SKM-1 (cell line): ENCODE measurements around the gene PRPH.
A peak's percentile ranks its signal among the peaks of the same experiment; 100 is the strongest.
"Not testable (repeated sequence)": the region's sequence is repeated elsewhere in the genome, so short reads cannot be mapped to it uniquely, and the experiment has no call there.

Experiments
- DNase-seq: peaks from one replicate; lab custom pipeline; 2025; ENCODE audit not compliant: unreplicated experiment; lab: John Stamatoyannopoulos, UW

The PRPH gene

DNA sequence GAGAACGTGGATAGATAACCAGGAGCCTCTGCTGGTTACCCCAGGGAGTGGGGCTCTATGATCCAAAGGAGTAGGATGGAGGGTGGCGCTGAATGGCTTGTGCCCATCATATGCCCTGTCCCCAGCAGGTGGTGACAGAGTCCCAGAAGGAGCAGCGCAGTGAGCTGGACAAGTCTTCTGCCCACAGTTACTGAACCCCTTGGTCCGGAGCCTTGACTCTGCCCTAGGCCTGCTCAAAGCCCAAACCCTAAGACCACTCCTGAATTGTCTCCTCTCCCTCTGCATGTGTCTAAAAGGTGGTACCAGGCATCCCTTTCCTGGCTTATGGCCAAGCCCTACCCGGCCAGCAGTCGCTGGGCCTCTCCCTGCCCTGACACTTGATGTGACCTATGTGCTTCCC, 3.2 kb downstream of the PRPH start:
- DNase-seq, result no peak

DNA sequence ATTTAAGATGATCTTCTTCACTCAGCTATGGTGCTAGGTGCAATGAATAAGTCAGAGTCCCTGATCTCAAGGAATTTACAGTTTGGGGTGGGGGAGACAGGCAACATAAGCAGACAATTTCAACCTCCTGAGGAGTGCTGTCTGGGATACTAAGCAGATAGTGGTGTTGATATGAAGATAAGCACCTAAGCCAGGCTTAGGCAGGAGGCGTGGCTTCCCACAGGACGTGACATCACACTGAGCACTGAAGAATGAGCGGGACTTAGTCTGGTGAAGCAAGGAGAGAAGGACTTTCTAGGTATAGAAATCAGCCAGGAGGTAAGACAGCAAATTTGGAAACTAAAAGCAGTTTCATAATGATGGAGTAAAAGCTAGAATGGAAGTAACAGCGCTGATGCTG, 6.8 kb downstream of the PRPH start:
- no peak for DNase-seq

DNA sequence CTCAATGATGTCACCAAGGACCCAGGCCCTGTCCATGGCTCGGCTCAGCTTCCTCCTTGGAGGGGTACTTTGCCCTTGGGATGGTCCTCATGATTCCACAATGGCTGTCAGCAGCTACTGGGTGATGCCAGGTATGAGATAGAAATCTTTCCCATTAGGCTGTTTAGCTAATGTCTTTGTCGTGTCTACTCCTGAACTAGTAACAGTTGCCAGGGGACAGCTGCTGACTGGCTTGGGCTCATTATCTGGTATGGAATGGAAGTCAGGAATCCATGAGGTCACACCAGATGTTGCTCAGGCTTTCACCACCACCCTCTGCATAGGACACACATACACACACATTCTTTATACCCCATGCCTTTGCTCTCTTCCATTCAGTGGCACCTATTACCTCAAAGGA, 9.2 kb downstream of the PRPH start:
- no peak for DNase-seq

DNA sequence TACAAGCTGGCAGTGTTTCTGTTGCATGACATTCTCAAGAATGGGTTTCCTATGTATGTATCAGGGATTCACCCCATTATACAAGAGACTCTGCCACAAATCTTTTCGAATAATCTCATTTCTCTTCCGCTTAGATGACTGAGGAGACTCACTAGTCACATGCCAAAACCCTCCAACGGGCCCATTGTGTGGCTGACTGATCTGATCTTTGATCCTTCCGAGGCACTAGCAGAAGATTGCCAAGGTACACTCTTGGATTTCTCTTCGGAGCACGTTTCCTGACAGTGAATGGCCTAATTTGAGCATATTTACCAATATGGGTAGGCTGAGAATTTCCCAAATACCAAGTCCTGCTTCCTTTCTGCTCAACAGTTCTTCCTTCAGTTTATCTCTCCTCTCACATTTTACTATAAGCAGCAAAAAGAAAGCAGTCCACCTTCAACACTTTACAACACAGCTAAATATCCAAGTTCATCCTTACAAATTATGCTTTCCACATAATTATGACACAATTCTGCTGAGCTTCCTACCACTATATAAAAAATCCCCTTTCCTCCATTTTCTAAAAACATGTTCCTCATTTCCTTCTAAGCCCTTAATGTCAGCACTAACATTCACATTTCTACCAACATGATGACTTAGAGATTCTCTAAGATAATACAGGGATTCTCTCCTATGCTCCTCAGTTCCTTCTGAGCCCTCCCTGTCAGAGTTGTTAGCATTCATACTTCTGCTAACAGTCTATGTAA, 11.0 kb downstream of the PRPH start:
- DNase-seq, result no peak

DNA sequence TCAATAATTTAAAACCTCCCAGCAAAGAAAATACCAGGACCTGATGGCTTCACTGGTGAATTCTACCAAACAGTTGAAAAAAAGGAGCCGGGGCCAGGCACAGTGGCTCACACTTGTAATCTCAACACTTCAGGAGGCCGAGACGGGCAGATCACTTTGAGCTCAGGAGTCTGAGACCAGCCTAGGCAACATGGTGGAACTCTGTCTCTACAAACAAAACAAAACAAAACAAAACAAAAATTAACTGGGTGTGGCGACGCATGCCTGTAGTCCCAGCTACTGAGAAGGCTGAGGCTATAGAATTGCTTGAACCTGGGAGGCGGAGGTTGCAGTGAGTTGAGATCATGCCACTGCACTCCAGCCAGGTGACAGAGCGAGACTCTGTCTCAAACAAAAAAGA, 14.4 kb downstream of the PRPH start:
- no peak for DNase-seq

DNA sequence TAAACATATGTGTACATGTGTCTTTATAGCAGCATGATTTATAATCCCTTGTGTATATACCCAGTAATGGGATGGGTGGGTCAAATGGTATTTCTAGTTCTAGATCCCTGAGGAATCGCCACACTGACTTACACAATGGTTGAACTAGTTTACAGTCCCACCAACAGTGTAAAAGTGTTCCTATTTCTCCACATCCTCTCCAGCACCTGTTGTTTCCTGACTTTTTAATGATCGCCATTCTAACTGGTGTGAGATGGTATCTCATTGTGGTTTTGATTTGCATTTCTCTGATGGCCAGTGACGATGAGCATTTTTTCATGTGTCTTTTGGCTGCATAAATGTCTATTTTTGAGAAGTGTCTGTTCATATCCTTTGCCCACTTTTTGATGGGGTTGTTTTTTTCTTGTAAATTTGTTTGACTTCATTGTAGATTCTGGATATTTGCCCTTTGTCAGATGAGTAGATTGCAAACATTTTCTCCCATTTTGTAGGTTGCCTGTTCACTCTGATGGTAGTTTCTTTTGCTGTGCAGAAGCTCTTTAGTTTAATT, 15.6 kb downstream of the PRPH start:
- not testable (repeated sequence) for DNase-seq

DNA sequence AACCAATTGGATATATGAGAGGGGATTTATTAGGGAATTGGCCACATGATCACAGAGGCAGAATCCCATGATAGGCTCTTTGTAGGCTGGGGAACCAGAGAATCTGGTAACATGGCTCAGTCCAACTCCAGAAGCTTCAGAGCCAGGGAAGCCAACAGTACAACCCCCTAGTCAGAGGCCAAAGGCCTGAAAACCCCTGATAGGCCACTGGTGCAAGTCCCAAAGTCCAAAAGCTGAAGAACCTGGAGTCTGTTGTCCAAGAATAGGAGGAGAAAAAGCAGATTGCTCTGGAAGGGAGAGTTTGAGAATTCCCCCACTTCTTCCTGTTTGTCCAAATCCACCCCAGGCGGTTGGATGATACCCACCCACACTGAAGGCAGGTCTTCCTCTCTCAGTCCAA, 19.9 kb downstream of the PRPH start:
- no peak for DNase-seq

DNA sequence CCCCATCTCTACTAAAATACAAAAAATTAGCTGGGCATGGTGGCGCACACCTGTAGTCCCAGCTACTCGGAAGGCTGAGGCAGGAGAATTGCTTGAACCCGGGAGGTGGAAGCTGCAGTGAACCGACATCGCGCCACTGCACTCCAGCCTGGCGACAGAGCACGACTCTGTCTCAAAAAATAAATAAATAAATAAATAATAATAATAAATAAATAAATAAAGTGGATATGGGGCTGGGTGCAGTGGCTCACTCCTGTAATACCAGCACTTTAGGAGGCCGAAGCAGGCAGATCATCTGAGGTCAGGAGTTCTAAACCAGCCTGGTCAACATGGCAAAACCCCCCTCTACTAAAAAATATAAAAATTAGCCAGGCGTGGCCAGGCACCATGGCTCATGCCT, 22.2 kb downstream of the PRPH start:
- DNase-seq, result not testable (repeated sequence)

DNA sequence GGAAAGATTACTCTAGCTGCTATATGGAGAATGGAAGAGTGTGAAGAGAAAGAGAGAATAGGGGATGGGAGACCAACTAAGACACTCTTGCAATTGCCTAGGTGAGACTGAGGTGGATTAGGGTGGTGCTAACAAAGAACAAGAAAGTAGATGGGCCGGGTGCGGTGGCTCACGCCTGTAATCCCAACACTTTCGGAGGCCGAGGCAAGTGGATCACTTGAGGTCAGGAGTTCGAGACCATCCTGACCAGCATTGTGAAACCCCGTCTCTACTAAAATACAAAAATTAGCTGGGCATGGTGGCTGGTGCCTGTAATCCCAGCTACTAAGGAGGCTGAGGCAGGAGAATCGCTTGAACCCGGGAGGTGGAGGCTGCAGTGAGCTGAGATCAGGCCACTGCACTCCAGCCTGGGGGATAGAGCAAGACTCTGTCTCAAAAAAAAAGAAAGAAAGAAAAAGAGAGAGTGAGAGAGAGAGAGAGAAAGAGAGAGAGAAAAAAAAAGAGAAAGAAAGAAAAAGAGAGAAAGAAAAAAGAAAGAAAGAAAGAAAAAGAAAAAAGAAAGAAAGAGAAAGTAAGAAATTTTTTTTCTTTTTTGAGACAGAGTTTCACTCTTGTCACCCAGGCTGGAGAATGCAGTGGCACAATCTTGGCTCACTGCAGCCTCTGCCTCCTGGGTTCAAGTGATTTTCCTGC, 25.6 kb downstream of the PRPH start:
- not testable (repeated sequence) for DNase-seq

DNA sequence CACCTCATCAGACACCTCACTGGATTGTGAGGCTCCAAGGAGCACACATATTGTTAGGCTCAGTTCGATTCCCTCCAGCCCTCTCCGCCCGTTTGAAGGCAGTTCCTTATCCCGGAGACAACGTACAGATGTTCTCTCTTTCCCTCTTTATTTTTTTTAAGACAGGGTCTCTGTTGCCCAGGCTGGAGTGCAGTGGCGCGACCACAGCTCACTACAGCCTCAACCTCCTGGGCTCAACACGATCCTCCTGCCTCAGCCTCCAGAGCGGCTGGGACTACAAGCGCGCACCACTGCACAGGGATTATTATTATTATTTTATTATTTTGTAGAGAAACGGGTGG, 27.4 kb downstream of the PRPH start:
- no peak for DNase-seq

DNA sequence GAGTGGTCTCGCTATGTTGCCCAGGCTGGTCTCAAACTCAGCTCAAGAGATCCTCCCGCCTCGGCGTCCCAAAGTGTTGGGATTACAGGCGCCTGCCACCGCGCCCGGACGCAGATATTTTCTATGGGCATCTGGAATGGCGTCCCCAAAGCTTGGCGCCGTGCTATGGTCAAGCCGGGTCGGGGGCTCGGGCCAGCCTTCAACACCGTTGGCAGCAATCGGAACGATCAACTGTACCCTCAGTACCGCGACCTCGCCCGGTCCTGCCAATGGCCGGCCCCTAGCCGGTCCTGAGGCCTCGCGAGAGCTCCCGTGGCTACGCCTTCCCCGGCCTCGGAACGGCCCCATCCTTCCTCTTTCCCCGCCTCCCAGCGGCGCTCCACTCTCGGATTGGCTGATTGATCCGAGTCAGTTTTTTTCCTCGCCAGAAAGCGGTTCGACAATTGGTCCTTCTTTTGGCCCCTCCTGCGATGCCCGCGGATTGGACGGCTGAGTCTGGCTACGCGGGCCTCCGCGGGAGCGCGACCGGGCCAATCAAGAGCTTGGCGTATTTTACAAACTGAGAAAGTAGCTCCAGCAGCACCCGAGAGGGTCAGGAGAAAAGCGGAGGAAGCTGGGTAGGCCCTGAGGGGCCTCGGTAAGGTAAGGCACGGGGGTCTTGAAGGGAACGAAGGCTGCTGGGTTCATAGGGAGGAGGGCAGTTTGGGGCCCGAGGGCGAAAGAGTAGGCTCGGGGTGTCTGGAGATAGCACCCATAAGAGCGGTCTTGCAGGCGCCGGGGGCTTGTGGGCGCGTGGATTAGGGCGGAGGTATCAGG, 28.0 kb downstream of the PRPH start, which contains the start of gene TROAP:
Gene TROAP (plus strand): TSS at position 548 of the 816 bp plus-strand sequence. CDS start 354 bp downstream, outside the sequence.
- peak; percentile 69 for DNase-seq

DNA sequence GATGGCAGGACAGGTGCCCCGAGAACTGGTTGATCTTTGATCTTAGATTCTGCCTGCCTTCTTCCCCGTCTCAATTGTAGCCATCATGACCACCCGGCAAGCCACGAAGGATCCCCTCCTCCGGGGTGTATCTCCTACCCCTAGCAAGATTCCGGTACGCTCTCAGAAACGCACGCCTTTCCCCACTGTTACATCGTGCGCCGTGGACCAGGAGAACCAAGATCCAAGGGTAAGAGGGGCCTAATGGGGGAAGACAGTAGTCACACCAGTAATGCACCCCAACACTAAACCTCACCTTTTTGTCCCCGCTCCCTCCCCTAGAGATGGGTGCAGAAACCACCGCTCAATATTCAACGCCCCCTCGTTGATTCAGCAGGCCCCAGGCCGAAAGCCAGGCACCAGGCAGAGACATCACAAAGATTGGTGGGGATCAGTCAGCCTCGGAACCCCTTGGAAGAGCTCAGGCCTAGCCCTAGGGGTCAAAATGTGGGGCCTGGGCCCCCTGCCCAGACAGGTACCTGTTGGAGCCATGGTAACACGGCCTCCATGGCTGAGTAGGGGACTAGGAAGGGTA, 28.7 kb downstream of the PRPH start:
- no peak for DNase-seq

DNA sequence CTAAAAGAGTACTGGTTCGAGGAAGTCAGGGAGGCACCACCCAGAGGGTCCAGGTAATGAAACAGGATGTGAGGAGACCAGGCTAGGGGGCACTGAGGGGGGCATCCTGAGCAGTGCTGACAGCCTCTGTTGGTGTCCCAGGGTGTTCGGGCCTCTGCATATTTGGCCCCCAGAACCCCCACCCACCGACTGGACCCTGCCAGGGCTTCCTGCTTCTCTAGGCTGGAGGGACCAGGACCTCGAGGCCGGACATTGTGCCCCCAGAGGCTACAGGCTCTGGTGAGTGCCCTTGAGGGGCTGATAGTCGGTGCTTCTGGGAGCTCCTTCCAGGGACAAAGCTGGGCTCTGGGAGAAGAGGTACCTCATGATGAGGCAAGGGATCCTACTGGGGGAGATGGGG, 30.7 kb downstream of the PRPH start:
- DNase-seq, result no peak

DNA sequence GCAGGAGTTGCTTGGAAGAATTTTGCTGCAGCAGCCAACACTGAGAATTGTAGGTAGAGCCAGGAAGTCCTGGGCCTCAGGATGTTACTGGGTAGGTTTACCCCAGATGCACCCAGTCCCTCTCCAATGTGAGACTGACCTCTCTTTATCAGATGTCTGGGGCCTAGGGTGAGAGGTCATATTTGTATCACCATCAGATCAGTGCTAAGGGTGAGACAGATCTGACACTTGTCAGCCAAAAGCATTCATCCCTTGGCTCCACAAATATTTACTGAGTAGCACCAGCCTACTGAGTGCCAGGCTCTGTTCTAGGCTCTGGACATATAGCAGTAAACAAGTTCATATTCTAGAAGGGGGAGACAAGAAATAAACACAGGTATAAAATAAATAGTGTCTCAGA, 32.4 kb downstream of the PRPH start:
- no peak for DNase-seq

DNA sequence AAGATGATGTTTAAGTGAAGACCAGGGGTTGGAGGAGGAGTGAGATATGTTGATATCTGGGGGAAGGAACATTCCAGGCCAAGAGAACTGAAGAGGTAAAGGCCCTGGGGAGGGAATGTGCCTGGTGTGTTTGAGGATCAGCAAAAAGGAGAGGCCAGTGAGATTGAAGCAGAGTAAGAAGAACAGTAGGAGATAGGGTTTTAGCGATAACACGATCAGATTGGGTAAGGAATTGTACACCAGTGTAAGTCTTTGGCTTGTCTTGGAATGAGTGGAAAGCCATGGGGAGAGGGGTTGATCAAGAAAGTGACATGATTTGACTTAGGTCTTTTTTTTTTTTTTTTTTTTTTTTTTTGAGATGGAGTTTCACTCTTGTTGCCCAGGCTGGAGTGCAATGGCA, 32.9 kb downstream of the PRPH start:
- DNase-seq, result no peak

DNA sequence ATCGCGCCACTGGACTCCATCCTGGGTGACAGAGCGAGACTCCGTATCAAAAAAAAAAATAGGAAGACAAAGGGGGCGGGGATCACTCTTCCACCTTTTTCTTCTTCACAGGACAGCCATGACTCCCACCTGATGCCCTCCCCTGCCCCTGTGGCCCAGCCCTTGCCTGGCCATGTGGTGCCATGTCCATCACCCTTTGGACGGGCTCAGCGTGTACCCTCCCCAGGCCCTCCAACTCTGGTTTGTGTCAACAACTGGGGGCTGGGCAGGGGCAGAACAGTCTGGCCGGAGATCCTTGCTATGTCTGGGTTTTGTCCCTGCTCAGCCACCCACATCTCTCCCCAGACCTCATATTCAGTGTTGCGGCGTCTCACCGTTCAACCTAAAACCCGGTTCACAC, 33.9 kb downstream of the PRPH start:
- DNase-seq, result no peak

DNA sequence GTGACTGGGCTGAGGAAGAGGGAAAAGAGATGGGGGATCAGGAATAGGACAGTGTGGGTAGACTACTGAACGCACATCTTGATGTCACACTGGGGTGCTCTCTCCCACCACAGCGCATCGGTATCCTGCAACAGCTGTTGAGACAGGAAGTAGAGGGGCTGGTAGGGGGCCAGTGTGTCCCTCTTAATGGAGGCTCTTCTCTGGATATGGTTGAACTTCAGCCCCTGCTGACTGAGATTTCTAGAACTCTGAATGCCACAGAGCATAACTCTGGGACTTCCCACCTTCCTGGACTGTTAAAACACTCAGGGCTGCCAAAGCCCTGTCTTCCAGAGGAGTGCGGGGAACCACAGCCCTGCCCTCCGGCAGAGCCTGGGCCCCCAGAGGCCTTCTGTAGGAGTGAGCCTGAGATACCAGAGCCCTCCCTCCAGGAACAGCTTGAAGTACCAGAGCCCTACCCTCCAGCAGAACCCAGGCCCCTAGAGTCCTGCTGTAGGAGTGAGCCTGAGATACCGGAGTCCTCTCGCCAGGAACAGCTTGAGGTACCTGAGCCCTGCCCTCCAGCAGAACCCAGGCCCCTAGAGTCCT, 35.2 kb downstream of the PRPH start:
- DNase-seq, result no peak

DNA sequence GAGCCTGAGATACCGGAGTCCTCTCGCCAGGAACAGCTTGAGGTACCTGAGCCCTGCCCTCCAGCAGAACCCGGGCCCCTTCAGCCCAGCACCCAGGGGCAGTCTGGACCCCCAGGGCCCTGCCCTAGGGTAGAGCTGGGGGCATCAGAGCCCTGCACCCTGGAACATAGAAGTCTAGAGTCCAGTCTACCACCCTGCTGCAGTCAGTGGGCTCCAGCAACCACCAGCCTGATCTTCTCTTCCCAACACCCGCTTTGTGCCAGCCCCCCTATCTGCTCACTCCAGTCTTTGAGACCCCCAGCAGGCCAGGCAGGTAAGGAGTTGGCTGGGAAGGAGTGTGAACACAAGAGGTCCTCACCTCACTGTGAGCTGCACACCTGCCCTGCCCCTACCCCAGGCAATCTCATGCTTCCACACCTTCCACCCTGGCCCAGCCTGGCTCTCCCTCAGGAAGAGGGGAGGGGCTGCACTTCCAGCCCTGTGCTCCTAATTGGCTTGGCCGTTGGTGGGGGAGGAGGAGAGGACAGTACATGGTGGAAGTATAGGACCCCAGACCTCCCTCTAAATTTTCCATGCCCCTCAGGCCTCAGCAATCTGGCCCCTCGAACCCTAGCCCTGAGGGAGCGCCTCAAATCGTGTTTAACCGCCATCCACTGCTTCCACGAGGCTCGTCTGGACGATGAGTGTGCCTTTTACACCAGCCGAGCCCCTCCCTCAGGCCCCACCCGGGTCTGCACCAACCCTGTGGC, 35.9 kb downstream of the PRPH start:
- no peak for DNase-seq

DNA sequence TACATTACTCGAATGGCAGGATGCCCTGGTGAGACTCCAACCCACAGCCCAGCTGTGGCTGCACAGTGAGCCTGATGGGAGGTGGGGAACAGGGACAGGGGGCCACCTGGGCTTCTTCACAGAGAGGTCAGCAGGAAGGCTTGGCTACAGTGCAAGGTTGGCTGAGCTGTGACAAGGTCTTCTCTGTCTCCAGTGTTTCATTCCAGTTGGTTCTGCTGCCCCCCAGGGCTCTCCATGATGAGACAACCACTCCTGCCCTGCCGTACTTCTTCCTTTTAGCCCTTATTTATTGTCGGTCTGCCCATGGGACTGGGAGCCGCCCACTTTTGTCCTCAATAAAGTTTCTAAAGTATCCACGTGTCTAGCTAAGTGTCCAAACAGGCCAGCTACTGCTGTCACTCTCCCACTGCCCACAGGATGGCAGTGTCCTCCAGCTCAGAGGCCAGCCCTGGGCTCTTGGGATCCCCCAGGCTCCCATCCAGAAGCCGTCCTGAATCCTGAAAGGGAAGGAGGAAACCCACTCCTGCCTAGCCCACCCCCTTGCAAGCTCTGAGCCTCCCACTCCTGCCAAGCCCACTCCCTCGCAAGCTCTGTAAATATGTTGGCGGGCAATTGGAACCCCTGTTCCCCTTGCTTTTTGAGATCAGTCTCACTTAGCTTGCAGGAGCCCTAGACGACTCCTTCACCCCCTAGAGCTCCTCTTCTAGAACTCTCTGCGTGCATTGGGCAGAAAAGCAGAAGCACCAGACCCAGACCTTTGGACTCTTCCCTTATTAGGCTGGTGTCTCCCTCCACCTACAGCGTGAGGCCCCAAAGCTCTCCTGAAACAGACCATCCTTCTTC, 36.7 kb downstream of the PRPH start:
- no peak for DNase-seq
